WTC11 (cell line): Measurements from ENCODE around the gene TFEB. TPM values are rescaled to one million over a fixed set of nuclear protein-coding genes. Genes with fewer than 3 reads are reported as not detected.

ENCODE experiments used
- ATAC-seq: fragments of 200-7000 bp; cut with Tn5 transposase; 2 replicates; pipeline ENCODE4 v1.10.0; 2021; ENCODE audit warnings: mild to moderate bottlenecking, moderate library complexity
- CTCF ChIA-PET: fragments of 300-600 bp; sonication (Branson Sonifier 250); formaldehyde crosslinking; loops from one replicate; lab custom pipeline; 2021; ENCODE audit warnings: antibody characterized with exemption; lab: Charles Lee
- POLR2A ChIA-PET: fragments of 350-600 bp; sonication (Branson Sonifier 250); formaldehyde crosslinking; loops from one replicate; lab custom pipeline; 2021; ENCODE audit warnings: antibody characterized with exemption; lab: Charles Lee
- DNase-seq: peaks from one replicate; pipeline ENCODE4 v3.0.0; 2021; ENCODE audit warnings: low spot score
- H3K27ac Mint-ChIP-seq: 2 replicates; pipeline ENCODE4 v1.8.0; 2021; ENCODE audit warnings: mixed read lengths
- H3K27me3 Mint-ChIP-seq: 2 replicates; pipeline ENCODE4 v1.8.0; 2021; ENCODE audit warnings: low read depth, mild to moderate bottlenecking, moderate library complexity, mixed read lengths
- H3K36me3 Mint-ChIP-seq: 2 replicates; pipeline ENCODE4 v1.8.0; 2021; ENCODE audit warnings: mixed read lengths
- H3K4me1 Mint-ChIP-seq: 2 replicates; pipeline ENCODE4 v1.8.0; 2022; ENCODE audit warnings: mixed read lengths
- H3K4me3 Mint-ChIP-seq: 2 replicates; pipeline ENCODE4 v1.8.0; 2021; ENCODE audit warnings: mild to moderate bottlenecking, moderate library complexity, mixed read lengths
- H3K9me3 Mint-ChIP-seq: 2 replicates; pipeline ENCODE4 v1.8.0; 2021; ENCODE audit warnings: mixed read lengths
- ARID4B ChIP-seq: sonication (generic); formaldehyde crosslinking; IDR thresholded peaks from 2 replicates; pipeline ENCODE4 v1.8.0; 2023; ENCODE audit warnings: missing genetic modification reagents, mild to moderate bottlenecking, borderline replicate concordance
- CBFB ChIP-seq: sonication (generic); formaldehyde crosslinking; IDR thresholded peaks from 2 replicates; pipeline ENCODE4 v1.8.1; 2022; ENCODE audit warnings: mild to moderate bottlenecking, low read depth, missing genetic modification reagents
- CDX4 ChIP-seq: fragments of 250-450 bp; sonication (Bioruptor Pico); IDR thresholded peaks from 2 replicates; pipeline ENCODE4 v1.9.0; 2021; ENCODE audit warnings: moderate library complexity, mild to moderate bottlenecking, inconsistent platforms, borderline replicate concordance
- FOXJ3 ChIP-seq: sonication (generic); formaldehyde crosslinking; IDR thresholded peaks from 2 replicates; pipeline ENCODE4 v1.9.0; 2021; ENCODE audit warnings: missing genetic modification reagents, mild to moderate bottlenecking, borderline replicate concordance
- GABPB1 ChIP-seq: sonication (generic); formaldehyde crosslinking; IDR thresholded peaks from 2 replicates; pipeline ENCODE4 v1.8.1; 2023; ENCODE audit warnings: mild to moderate bottlenecking, missing genetic modification reagents
- GRHL2 ChIP-seq: fragments of 250-450 bp; sonication (Bioruptor Pico); IDR thresholded peaks from 2 replicates; pipeline ENCODE4 v1.8.0; 2022; ENCODE audit warnings: mild to moderate bottlenecking, moderate library complexity; ENCODE audit not compliant: insufficient replicate concordance, severe bottlenecking
- NFE2L1 ChIP-seq: sonication (generic); formaldehyde crosslinking; IDR thresholded peaks from 2 replicates; pipeline ENCODE4 v1.8.1; 2023; ENCODE audit warnings: missing genetic modification reagents
- NFYB ChIP-seq: sonication (generic); formaldehyde crosslinking; conservative IDR thresholded peaks from 2 replicates; pipeline ENCODE4 v1.8.0; 2022; ENCODE audit warnings: low read depth, missing genetic modification reagents
- PRDM15 ChIP-seq: sonication (generic); formaldehyde crosslinking; IDR thresholded peaks from 2 replicates; pipeline ENCODE4 v1.8.0; 2022; ENCODE audit warnings: missing genetic modification reagents
- RELA ChIP-seq: sonication (generic); formaldehyde crosslinking; IDR thresholded peaks from 2 replicates; pipeline ENCODE4 v1.8.1; 2022; ENCODE audit warnings: missing genetic modification reagents, mild to moderate bottlenecking, borderline replicate concordance
- ZMAT4 ChIP-seq: fragments of 250-450 bp; sonication (Bioruptor Pico); IDR thresholded peaks from 2 replicates; pipeline ENCODE4 v1.9.0; 2021; ENCODE audit warnings: mild to moderate bottlenecking
- ZNF263 ChIP-seq: sonication (generic); formaldehyde crosslinking; IDR thresholded peaks from 2 replicates; pipeline ENCODE4 v1.8.1; 2022; ENCODE audit warnings: low read depth, mild to moderate bottlenecking, moderate library complexity, missing genetic modification reagents
- ZNF281 ChIP-seq: sonication (generic); formaldehyde crosslinking; IDR thresholded peaks from 2 replicates; pipeline ENCODE4 v1.8.0; 2023; ENCODE audit warnings: mild to moderate bottlenecking, missing genetic modification reagents
- ZNF416 ChIP-seq: fragments of 250-450 bp; sonication (Bioruptor Pico); IDR thresholded peaks from 2 replicates; pipeline ENCODE4 v1.9.0; 2021; ENCODE audit warnings: mild to moderate bottlenecking, inconsistent platforms
- total RNA-seq: library from RNA; stranded (reverse); gene quantifications from 3 replicates; pipeline ENCODE4 v1.2.3, GENCODE V29; 2021

TFEB gene
- total RNA-seq, 1 experiment from 2014 or later = 3.9 TPM

- H3K36me3 Mint-ChIP-seq = no peaks in the 10 kb centered on the region
- CTCF ChIA-PET = interaction anchor here (1.0 to 6.4 kb wide), 5 partner anchors 23 to 311 kb away, joined by 3 to 120 read pairs (median 11); no protein-coding TSS in a partner anchor
- no peak overlapping the region for H3K27ac Mint-ChIP-seq
- no peaks in the 10 kb centered on the region for H3K9me3 Mint-ChIP-seq
- no peak for TF ChIP-seq CDX4 (CRISPR knock-in tag)
- no peak for TF ChIP-seq NFYB (CRISPR knock-in tag)
- ATAC-seq = no peak
- no peak overlapping the region for H3K4me3 Mint-ChIP-seq
- H3K27me3 Mint-ChIP-seq = peaks cover 9% of the 10 kb centered on the region; the same call in 1 of the 2 replicates
- H3K4me1 Mint-ChIP-seq = peaks cover 61% of the 10 kb centered on the region
- POLR2A ChIA-PET = interaction anchor here (0.6 kb wide), 1 partner anchor 72 kb away, joined by 3 read pairs; no protein-coding TSS in a partner anchor
- DNase-seq = no peak
Observed at GRCh38 chr6:41678511-41679084, 56.8 kb downstream of the TFEB start.

GRCh38 chr6:41677124-41677921 lies 58.1 kb downstream of the TFEB start:
- no peak overlapping the region for H3K27ac Mint-ChIP-seq
- ChIA-PET CTCF (interaction anchor here (6.4 kb wide), 1 partner anchor 77 kb away, joined by 120 read pairs; no protein-coding TSS in a partner anchor), POLR2A (no interaction called here)
- ATAC-seq (no peak), DNase-seq (no peak)
- H3K4me1 Mint-ChIP-seq = peaks cover 58% of the 10 kb centered on the region
- 0 out of 2 replicates have a peak, but pooled peaks have one; percentile 11 for TF ChIP-seq NFYB (CRISPR knock-in tag)
- no peak for TF ChIP-seq ZNF281
- peak overlapping the region; percentile 51 for H3K4me3 Mint-ChIP-seq
- no peaks in the 10 kb centered on the region for H3K9me3 Mint-ChIP-seq
- H3K27me3 Mint-ChIP-seq = peaks cover 6% of the 10 kb centered on the region; the same call in 1 of the 2 replicates
- H3K36me3 Mint-ChIP-seq = no peaks in the 10 kb centered on the region

- Mint-ChIP-seq H3K9me3 (no peaks in the 10 kb centered on the region), H3K27me3 (peaks cover 12% of the 10 kb centered on the region), H3K4me3 (no peak overlapping the region), H3K36me3 (no peaks in the 10 kb centered on the region), H3K27ac (no peak overlapping the region), H3K4me1 (peaks cover 57% of the 10 kb centered on the region)
- DNase-seq (no peak), ATAC-seq (no peak)
- ChIA-PET CTCF (interaction anchor here (6.4 kb wide), 1 partner anchor 76 kb away, joined by 120 read pairs; no protein-coding TSS in a partner anchor), POLR2A (no interaction called here)
- TF ChIP-seq ZNF263 (no peak), ARID4B (CRISPR knock-in tag) (no peak), PRDM15 (CRISPR knock-in tag) (no peak), RELA (CRISPR knock-in tag) (no peak), CDX4 (CRISPR knock-in tag) (no peak), ZMAT4 (no peak), GRHL2 (CRISPR knock-in tag) (no peak), NFE2L1 (CRISPR knock-in tag) (no peak), ZNF416 (CRISPR knock-in tag) (no peak), FOXJ3 (CRISPR knock-in tag) (no peak), GABPB1 (no peak), CBFB (no peak)
Observed at GRCh38 chr6:41676431-41676830, 59.0 kb downstream of the TFEB start.
